ENCODE results near the gene CYP2F1. TPM values are rescaled to one million over a fixed set of nuclear protein-coding genes. Genes with fewer than 3 reads are reported as not detected.

The CYP2F1 gene
- total RNA-seq, 4 donors from 2014 or later, result not detected

GRCh38 chr19:41172297-41173164 is 58.3 kb downstream of the CYP2F1 start:
- H3K9me3 ChIP-seq, result no peaks in the 10 kb centered on the region
- H3K36me3 ChIP-seq, result no peaks in the 10 kb centered on the region
- H3K27me3 ChIP-seq, result no peaks in the 10 kb centered on the region
- DNase-seq (ENCODE audit: low spot score in 2 of 2), result no peak
- no peak overlapping the region for H3K27ac ChIP-seq
- TF ChIP-seq POLR2AphosphoS5 (IDR thresholded peaks at IDR 0.05) (no peak), POLR2A (IDR thresholded peaks at IDR 0.05) (no peak), CTCF (IDR thresholded peaks at IDR 0.05) (no peak), EP300 (IDR thresholded peaks at IDR 0.05) (no peak)
- WGBS, result 70% methylated on average over 6 of the region's 6 CpGs
- H3K4me3 ChIP-seq, result no peak overlapping the region
- peaks cover 25% of the 10 kb centered on the region for H3K4me1 ChIP-seq

- H3K4me3 ChIP-seq, result no peak overlapping the region
- no peak for DNase-seq (ENCODE audit: low spot score in 2 of 2)
- H3K27me3 ChIP-seq, result no peaks in the 10 kb centered on the region
- TF ChIP-seq EP300 (IDR thresholded peaks at IDR 0.05) (no peak), POLR2AphosphoS5 (IDR thresholded peaks at IDR 0.05) (no peak), CTCF (IDR thresholded peaks at IDR 0.05) (no peak), POLR2A (IDR thresholded peaks at IDR 0.05) (no peak)
- WGBS, result 62% methylated on average over 15 of the region's 15 CpGs
- H3K27ac ChIP-seq, result no peak overlapping the region
- peaks cover 25% of the 10 kb centered on the region for H3K4me1 ChIP-seq
- H3K36me3 ChIP-seq, result no peaks in the 10 kb centered on the region
- no peaks in the 10 kb centered on the region for H3K9me3 ChIP-seq
These were observed 60.2 kb downstream of the CYP2F1 start for GRCh38 chr19:41174297-41174928.

- no peaks in the 10 kb centered on the region for H3K36me3 ChIP-seq
- no peak overlapping the region for H3K4me3 ChIP-seq
- H3K4me1 ChIP-seq, result peaks cover 25% of the 10 kb centered on the region
- peak overlapping the region; percentile 64 for H3K27ac ChIP-seq
- WGBS, result 18% methylated on average over 14 of the region's 14 CpGs
- peak in 1 of 2 donors; percentile 69 for DNase-seq (ENCODE audit: low spot score in 2 of 2)
- H3K9me3 ChIP-seq, result no peaks in the 10 kb centered on the region
- no peak for TF ChIP-seq POLR2A (IDR thresholded peaks at IDR 0.05)
- TF ChIP-seq CTCF (IDR thresholded peaks at IDR 0.05), result no peak
- no peak for TF ChIP-seq POLR2AphosphoS5 (IDR thresholded peaks at IDR 0.05)
- TF ChIP-seq EP300 (IDR thresholded peaks at IDR 0.05), result no peak
- H3K27me3 ChIP-seq, result no peaks in the 10 kb centered on the region
These were observed 61.9 kb downstream of the CYP2F1 start for GRCh38 chr19:41175801-41176777.

Other genes with a start within 250 kb of the CYP2F1 start
- not detected for gene CYP2A7, start 232.2 kb upstream of the CYP2F1 start, total RNA-seq
- 1 to 10 TPM in 2 of 4 donors, under 1 TPM in 1, not detected in 1; 0.13 to 4.2 (median 1.0) TPM for gene CYP2B6, start 123.2 kb upstream of the CYP2F1 start, total RNA-seq
- not detected for gene CYP2A13, start 26.0 kb upstream of the CYP2F1 start, total RNA-seq
- gene CYP2S1, start 78.8 kb downstream of the CYP2F1 start, total RNA-seq, result 1 to 10 TPM; 1.8 to 6.5 (median 2.5) TPM
- 10 to 100 TPM; 18.2 to 35.8 (median 28.3) TPM for gene AXL, start 104.8 kb downstream of the CYP2F1 start, total RNA-seq
- gene HNRNPUL1, start 149.9 kb downstream of the CYP2F1 start, total RNA-seq, result 100 to 1,000 TPM; 140 to 213 (median 188) TPM
- gene CCDC97, start 195.7 kb downstream of the CYP2F1 start, total RNA-seq, result 10 to 100 TPM; 13.4 to 30.0 (median 18.5) TPM
- 10 to 100 TPM; 16.4 to 19.9 (median 17.4) TPM for gene TGFB1, start 239.5 kb downstream of the CYP2F1 start, total RNA-seq
- 1 to 10 TPM; 2.8 to 9.3 (median 4.8) TPM for gene B9D2, start 249.7 kb downstream of the CYP2F1 start, total RNA-seq

Data from suprapubic skin (tissue), 4 donors.